DOHH2 (cell line): ENCODE measurements around the gene LRRC46.

Experiments used
- H3F3A ChIP-seq: fragments of 200-600 bp; sonication (generic), shearing (Covaris generic); 2 replicates; pipeline ENCODE4 v1.6.0; 2016; ENCODE audit warnings: antibody characterized with exemption, mild to moderate bottlenecking; ENCODE audit not compliant: control insufficient read depth, insufficient read depth
- H3K27ac ChIP-seq: fragments of 200-600 bp; sonication (generic); 2 replicates; pipeline ENCODE4 v1.5.1; 2014; ENCODE audit warnings: low read depth, mild to moderate bottlenecking, low read length, moderate library complexity
- H3K27me3 ChIP-seq: fragments of 200-600 bp; sonication (generic); 2 replicates; pipeline ENCODE4 v1.6.1; 2014; ENCODE audit warnings: mild to moderate bottlenecking, low read length, mixed read lengths; ENCODE audit not compliant: control insufficient read depth
- H3K36me3 ChIP-seq: fragments of 200-600 bp; sonication (generic); 2 replicates; pipeline ENCODE4 v1.6.1; 2014; ENCODE audit warnings: mild to moderate bottlenecking, low read length, moderate library complexity, mixed read lengths; ENCODE audit not compliant: control insufficient read depth
- H3K4me1 ChIP-seq: fragments of 200-600 bp; sonication (generic); 2 replicates; pipeline ENCODE4 v1.6.1; 2014; ENCODE audit warnings: mild to moderate bottlenecking, low read length, mixed read lengths; ENCODE audit not compliant: control insufficient read depth
- H3K4me2 ChIP-seq: fragments of 200-600 bp; sonication (generic); 2 replicates; pipeline ENCODE4 v1.6.0; 2014; ENCODE audit warnings: mild to moderate bottlenecking, low read length, moderate library complexity
- H3K4me3 ChIP-seq: fragments of 200-600 bp; sonication (generic); 2 replicates; pipeline ENCODE4 v1.5.1; 2014; ENCODE audit warnings: mild to moderate bottlenecking, low read length, mixed read lengths
- H3K79me2 ChIP-seq: fragments of 200-600 bp; sonication (generic); 2 replicates; pipeline ENCODE4 v1.6.1; 2014; ENCODE audit warnings: mild to moderate bottlenecking, low read length, mixed read lengths; ENCODE audit not compliant: control insufficient read depth
- H3K9me2 ChIP-seq: fragments of 200-600 bp; sonication (generic); replicated peaks from 2 replicates; pipeline ENCODE4 v1.6.1; 2014; ENCODE audit warnings: mild to moderate bottlenecking, low read length, mixed read lengths; ENCODE audit not compliant: control insufficient read depth
- H3K9me3 ChIP-seq: fragments of 200-600 bp; sonication (generic); 2 replicates; pipeline ENCODE4 v1.6.1; 2014; ENCODE audit warnings: antibody characterized with exemption, low read length, mixed read lengths; ENCODE audit not compliant: control insufficient read depth, insufficient read depth
- H4K20me1 ChIP-seq: fragments of 200-600 bp; sonication (generic); 2 replicates; pipeline ENCODE4 v1.6.0; 2014; ENCODE audit warnings: low read depth, mild to moderate bottlenecking, antibody characterized with exemption, low read length, moderate library complexity; ENCODE audit not compliant: control insufficient read depth, insufficient read depth
- CTCF ChIP-seq: fragments of 200-600 bp; sonication (generic); IDR thresholded peaks from one replicate; pipeline ENCODE4 v1.5.1; 2014; ENCODE audit warnings: antibody characterized with exemption, mild to moderate bottlenecking, low read depth, low read length; ENCODE audit not compliant: poor library complexity, severe bottlenecking
- EZH2phosphoT487 ChIP-seq: fragments of 200-600 bp; sonication (generic); IDR thresholded peaks from 2 replicates; pipeline ENCODE4 v1.6.1; 2017; ENCODE audit warnings: borderline replicate concordance, mild to moderate bottlenecking, antibody characterized with exemption, low read length, moderate library complexity, mixed read lengths

Gene LRRC46

GRCh38 chr17:47884427-47884740 is 52.9 kb downstream of the LRRC46 start:
- Histone ChIP-seq H3K4me1 (no peaks in the 10 kb centered on the region), H3K9me3 (no peaks in the 10 kb centered on the region), H3K4me2 (no peak overlapping the region), H3K27ac (no peak overlapping the region), H3K4me3 (no peak overlapping the region), H3K36me3 (no peaks in the 10 kb centered on the region), H3K9me2 (no peaks in the 10 kb centered on the region), H3K79me2 (no peaks in the 10 kb centered on the region), H3K27me3 (peaks cover 18% of the 10 kb centered on the region), H4K20me1 (no peaks in the 10 kb centered on the region), H3F3A (no peaks in the 10 kb centered on the region)
- no peak for TF ChIP-seq EZH2phosphoT487
- TF ChIP-seq CTCF = no peak

DNA sequence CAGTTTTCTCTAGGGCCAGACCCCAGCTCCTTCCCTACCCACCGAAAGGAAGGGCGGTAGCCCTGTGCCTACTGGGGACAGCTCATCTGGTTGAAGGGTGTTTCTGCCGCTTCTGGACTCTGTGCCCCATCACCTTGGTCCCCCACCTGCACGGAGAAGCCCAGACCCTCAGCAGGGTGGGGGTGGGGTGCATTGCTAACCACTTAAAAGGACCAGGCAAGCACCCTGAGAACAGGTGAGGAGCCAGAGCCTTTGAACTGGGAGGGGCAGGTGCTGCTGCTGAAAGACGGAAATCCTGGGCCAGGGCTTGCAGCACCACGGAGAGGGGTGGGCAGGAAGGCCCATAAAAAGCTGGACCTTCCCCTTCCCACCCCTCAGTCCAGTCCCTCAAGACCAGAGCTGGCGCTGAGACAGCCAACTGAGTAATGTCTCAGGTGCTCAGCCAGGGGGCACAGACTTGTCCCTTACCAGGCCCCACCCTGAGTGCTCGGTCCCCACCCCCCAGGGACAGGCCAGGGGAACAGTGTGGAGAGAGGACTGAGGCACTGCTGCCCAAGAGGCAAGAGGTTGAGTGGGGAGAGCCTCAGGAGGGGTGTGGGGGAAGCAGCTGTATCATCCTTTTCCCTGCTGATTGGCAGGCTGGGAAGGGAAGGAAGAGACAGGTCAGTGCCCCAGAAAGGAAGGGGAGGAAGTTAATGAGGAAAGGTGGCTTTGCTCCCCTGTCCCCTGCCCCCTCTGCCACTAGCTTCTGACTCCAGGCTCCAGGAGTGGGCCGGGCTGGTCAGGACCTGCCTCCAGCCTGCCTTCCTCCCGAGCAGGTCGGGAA is 53.6 kb downstream of the LRRC46 start:
- H3K9me3 ChIP-seq = no peaks in the 10 kb centered on the region
- TF ChIP-seq CTCF (no peak), EZH2phosphoT487 (no peak)
- H3K4me3 ChIP-seq = no peak overlapping the region
- no peaks in the 10 kb centered on the region for H3F3A ChIP-seq
- no peaks in the 10 kb centered on the region for H4K20me1 ChIP-seq
- H3K36me3 ChIP-seq = no peaks in the 10 kb centered on the region
- H3K9me2 ChIP-seq = no peaks in the 10 kb centered on the region
- H3K27me3 ChIP-seq = peaks cover 16% of the 10 kb centered on the region
- no peaks in the 10 kb centered on the region for H3K79me2 ChIP-seq
- no peak overlapping the region for H3K27ac ChIP-seq
- no peaks in the 10 kb centered on the region for H3K4me1 ChIP-seq
- H3K4me2 ChIP-seq = no peak overlapping the region
